ENCODE measurements around the gene NPEPL1.

DNA sequence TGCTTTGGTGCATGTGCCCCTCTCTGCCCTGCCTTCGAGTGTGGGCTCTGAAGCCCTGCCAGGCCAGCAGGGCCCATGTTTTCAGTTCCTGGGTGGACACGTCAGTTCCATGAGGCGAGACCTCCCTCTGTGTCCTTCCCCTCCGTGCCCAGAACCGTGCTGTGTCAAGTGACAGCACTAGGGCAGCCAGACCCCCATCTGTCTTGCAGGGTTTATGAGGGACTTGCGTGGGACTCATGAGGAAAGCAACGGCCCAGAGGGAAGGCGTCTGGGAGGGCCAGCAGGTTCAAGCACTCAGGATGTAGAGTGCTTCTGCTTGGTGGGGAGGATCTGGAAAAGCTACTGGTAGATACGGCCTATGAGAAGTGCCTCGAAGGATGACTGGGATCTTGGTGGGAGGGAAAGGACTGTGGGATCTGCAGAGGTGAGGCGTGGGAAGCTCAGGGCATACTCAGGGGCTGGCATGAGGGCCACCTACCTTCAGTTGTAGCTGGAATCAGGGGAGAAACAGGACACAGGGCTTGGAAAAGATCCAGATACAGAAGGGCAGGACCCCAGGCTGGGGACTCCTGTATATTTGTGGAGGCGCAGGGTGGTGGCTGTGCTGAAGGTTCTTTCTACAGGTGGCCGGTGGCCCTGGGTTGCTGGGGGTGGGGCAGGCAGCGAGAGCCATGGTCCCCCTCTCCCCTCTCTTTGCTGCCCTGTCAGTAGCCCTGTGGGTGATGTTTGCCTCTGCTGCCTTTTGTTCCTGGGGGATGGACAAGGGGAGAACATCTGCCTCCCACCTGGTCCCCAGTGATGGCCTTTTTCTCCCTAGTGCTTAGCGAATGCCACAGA is 5.5 kb downstream of the NPEPL1 start:
- TF ChIP-seq, protein P1, sequence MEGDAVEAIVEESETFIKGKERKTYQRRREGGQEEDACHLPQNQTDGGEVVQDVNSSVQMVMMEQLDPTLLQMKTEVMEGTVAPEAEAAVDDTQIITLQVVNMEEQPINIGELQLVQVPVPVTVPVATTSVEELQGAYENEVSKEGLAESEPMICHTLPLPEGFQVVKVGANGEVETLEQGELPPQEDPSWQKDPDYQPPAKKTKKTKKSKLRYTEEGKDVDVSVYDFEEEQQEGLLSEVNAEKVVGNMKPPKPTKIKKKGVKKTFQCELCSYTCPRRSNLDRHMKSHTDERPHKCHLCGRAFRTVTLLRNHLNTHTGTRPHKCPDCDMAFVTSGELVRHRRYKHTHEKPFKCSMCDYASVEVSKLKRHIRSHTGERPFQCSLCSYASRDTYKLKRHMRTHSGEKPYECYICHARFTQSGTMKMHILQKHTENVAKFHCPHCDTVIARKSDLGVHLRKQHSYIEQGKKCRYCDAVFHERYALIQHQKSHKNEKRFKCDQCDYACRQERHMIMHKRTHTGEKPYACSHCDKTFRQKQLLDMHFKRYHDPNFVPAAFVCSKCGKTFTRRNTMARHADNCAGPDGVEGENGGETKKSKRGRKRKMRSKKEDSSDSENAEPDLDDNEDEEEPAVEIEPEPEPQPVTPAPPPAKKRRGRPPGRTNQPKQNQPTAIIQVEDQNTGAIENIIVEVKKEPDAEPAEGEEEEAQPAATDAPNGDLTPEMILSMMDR (IDR thresholded peaks at IDR 0.05), result no peak
- no peak for TF ChIP-seq POLR2A (IDR thresholded peaks at IDR 0.05)
- no peak for TF ChIP-seq POLR2AphosphoS5 (IDR thresholded peaks at IDR 0.05)
- TF ChIP-seq EP300 (IDR thresholded peaks at IDR 0.05), result no peak
